Spleen (tissue), 11 donors: Measurements from ENCODE around the gene ZDHHC1. TPM values are rescaled to one million over a fixed set of nuclear protein-coding genes. Genes with fewer than 3 reads are reported as not detected.
"Not testable (repeated sequence)": the region's sequence is repeated elsewhere in the genome, so short reads cannot be mapped to it uniquely, and the experiment has no call there.

Source experiments
- DNase-seq: peaks from one replicate; pipeline ENCODE4 v3.0.0-alpha.2; 2020
- H3K27ac ChIP-seq, 8 donors: fragments of 200-600 bp; sonication (generic) in 7 of 8; 1 replicate in 4 of 8; 2 replicates in 4 of 8; pipeline versions ENCODE4 v1.5.0 to v1.8.0; 2016 to 2021; ENCODE audit warnings: inconsistent platforms in 4 of 8, mild to moderate bottlenecking in 4 of 8, moderate library complexity in 1 of 8
- H3K27me3 ChIP-seq, 7 donors: fragments of 200-600 bp; sonication (generic) in 6 of 7; replicated peaks in 1 of 7; 1 replicate in 4 of 7; 2 replicates in 3 of 7; pipeline versions ENCODE4 v1.5.0 to v1.8.0; 2016 to 2021; ENCODE audit warnings: inconsistent platforms in 3 of 7, mild to moderate bottlenecking in 1 of 7
- H3K36me3 ChIP-seq, 6 donors: fragments of 200-600 bp; sonication (generic) in 5 of 6; 1 replicate in 4 of 6; 2 replicates in 2 of 6; pipeline versions ENCODE4 v1.5.0 to v1.8.0; 2016 to 2021; ENCODE audit warnings: inconsistent platforms in 2 of 6
- H3K4me1 ChIP-seq, 6 donors: fragments of 200-600 bp; sonication (generic) in 5 of 6; 1 replicate in 3 of 6; 2 replicates in 3 of 6; pipeline versions ENCODE4 v1.5.0 to v1.8.0; 2016 to 2021; ENCODE audit warnings: inconsistent platforms in 3 of 6
- H3K4me3 ChIP-seq, 8 donors: fragments of 200-600 bp; sonication (generic) in 7 of 8; 1 replicate in 4 of 8; 2 replicates in 4 of 8; pipeline versions ENCODE4 v1.5.0 to v1.8.0; 2016 to 2021; ENCODE audit warnings: inconsistent platforms in 4 of 8, mild to moderate bottlenecking in 4 of 8, moderate library complexity in 2 of 8
- H3K9me3 ChIP-seq, 8 donors: fragments of 200-600 bp; sonication (generic) in 7 of 8; 1 replicate in 4 of 8; 2 replicates in 4 of 8; pipeline versions ENCODE4 v1.5.0 to v1.8.0; 2016 to 2021; ENCODE audit warnings: inconsistent platforms in 4 of 8
- CTCF ChIP-seq, 11 experiments: fragments of 200-600 bp in 7 of 11; fragments of 450-650 bp in 4 of 11; sonication (generic) in 4 of 11; IDR thresholded peaks in 8 of 11; conservative IDR thresholded peaks in 3 of 11; 1 replicate in 7 of 11; 2 replicates in 4 of 11; pipeline versions ENCODE4 v1.4.0 to v1.8.0; 2016 to 2021; ENCODE audit warnings: antibody characterized with exemption in 11 of 11, inconsistent platforms in 4 of 11, mild to moderate bottlenecking in 1 of 11
- POLR2A ChIP-seq, 3 donors: fragments of 450-650 bp; IDR thresholded peaks; one replicate each; pipeline ENCODE4 v1.5.1; 2017; ENCODE audit warnings: antibody characterized with exemption in 3 of 3, mild to moderate bottlenecking in 1 of 3
- POLR2AphosphoS5 ChIP-seq, 3 donors: sonication (generic); formaldehyde crosslinking; IDR thresholded peaks; one replicate each; pipeline ENCODE4 v1.5.1; 2017; ENCODE audit warnings: antibody characterized with exemption in 3 of 3
- WGBS, 5 donors: extraction: QIAGEN DNeasy Blood & Tissue Kit in 3 of 5; methylation state at CpG; one replicate each; pipeline versions ENCODE4 v1.1.5 to v1.1.7; 2013 to 2018; 5-methylcytosine and 5-hydroxymethylcytosine counted together
- intact Hi-C: fragments of 100-400 bp; cut with DNase I; formaldehyde crosslinking; loops from one replicate; pipeline ENCODE4 v1.15.0; 2023; ENCODE audit warnings: low total_unique reads
- polyA plus RNA-seq, 3 donors: library from polyadenylated mRNA; stranded (reverse); fragments of 200-250 nt; gene quantifications; one replicate each; pipeline ENCODE4 v1.2.1, GENCODE V29; 2013
- total RNA-seq, 7 donors: library from RNA; depleted of rRNA in 3 of 7; stranded (reverse); fragments of >200 nt in 3 of 7; fragmentation: NEBNext Ultra II Directional in 4 of 7; extraction: Animal tissue kit (Norgen Biotek cat#: 25700) in 4 of 7; gene quantifications; one replicate each; pipeline versions ENCODE4 v1.1.0 to v1.2.1, GENCODE V29; 2016 to 2021
- donor health status: healthy with polysubstance abuse.
- donor health status: DM: no; HTN: no; CAD: no; lungs with moderate emphysema.
- donor health status: DM: no; HTN: no; CAD: no.
- donor health status: Bipolar disorder and iron deficiency.
- donor health status: healthy.
- donor health status: DM: no; HTN: no; CAD: no.
- donor health status: DM: yes; HTN: yes; CAD: no.

Gene ZDHHC1
- total and polyA plus RNA-seq, 10 donors, result 2.1 to 31.2 (median 15.3) TPM

GRCh38 chr16:67417333-67418061 is 1.2 kb upstream of the ZDHHC1 start:
- intact Hi-C loops, result no loop called here
- TF ChIP-seq CTCF (IDR thresholded peaks at IDR 0.05 in 8 of 11, conservative IDR thresholded peaks at IDR 0.05 in 3 of 11) (no peak), POLR2A (IDR thresholded peaks at IDR 0.05) (no peak), POLR2AphosphoS5 (IDR thresholded peaks at IDR 0.05) (no peak)
- H3K36me3 ChIP-seq, result no peaks in the 10 kb centered on the region
- 80 to 94% (median 86%) methylated on average over 2 of the region's 2 CpGs for WGBS, 5 donors
- H3K27me3 ChIP-seq, result peaks cover 0 to 25% (median 0%) of the 10 kb centered on the region in 7 donors
- H3K27ac ChIP-seq, result no peak overlapping the region
- DNase-seq, result no peak
- peaks cover 7 to 46% (median 32%) of the 10 kb centered on the region in 6 donors for H3K4me1 ChIP-seq
- no peak overlapping the region for H3K4me3 ChIP-seq
- H3K9me3 ChIP-seq, result no peaks in the 10 kb centered on the region

GRCh38 chr16:67415421-67415820 is 856 bp downstream of the ZDHHC1 start:
- H3K27ac ChIP-seq, result peak overlapping the region; percentile 51 to 93 (median 88)
- intact Hi-C loops, DNase-seq, H3K9me3 ChIP-seq, H3K36me3 ChIP-seq: not testable (repeated sequence)
- peak overlapping the region; percentile 55 to 94 (median 81) for H3K4me3 ChIP-seq
- peaks cover 0 to 25% (median 0%) of the 10 kb centered on the region in 7 donors for H3K27me3 ChIP-seq
- peaks cover 7 to 52% (median 35%) of the 10 kb centered on the region in 6 donors for H3K4me1 ChIP-seq
- WGBS, 5 donors, result 78 to 87% (median 84%) methylated on average over 19 of the region's 19 CpGs

- WGBS, 5 donors, result 53 to 69% (median 60%) methylated on average over 6 of the region's 6 CpGs
- no peak for DNase-seq
- H3K27me3 ChIP-seq, result peaks cover 0 to 25% (median 0%) of the 10 kb centered on the region in 7 donors
- peak overlapping the region; percentile 51 to 93 (median 88) for H3K27ac ChIP-seq
- peak overlapping the region in 1 of 8 donors; percentile 94 for H3K4me3 ChIP-seq
- intact Hi-C loops, result no loop called here
- peak in 1 of 3 donors; percentile 49 for TF ChIP-seq POLR2AphosphoS5 (IDR thresholded peaks at IDR 0.05)
- TF ChIP-seq POLR2A (IDR thresholded peaks at IDR 0.05), result no peak
- H3K4me1 ChIP-seq, result peaks cover 7 to 52% (median 36%) of the 10 kb centered on the region in 6 donors
- H3K36me3 ChIP-seq, result no peaks in the 10 kb centered on the region
- no peaks in the 10 kb centered on the region for H3K9me3 ChIP-seq
These were observed 2.0 kb downstream of the ZDHHC1 start for GRCh38 chr16:67413978-67414911.

- WGBS, 5 donors, result 31 to 52% (median 41%) methylated on average over 2 of the region's 2 CpGs
- H3K36me3 ChIP-seq, result no peaks in the 10 kb centered on the region
- intact Hi-C loops, result no loop called here
- H3K27ac ChIP-seq, result peak overlapping the region in 6 of 8 donors; percentile 26 to 93 (median 88)
- peaks cover 0 to 19% (median 0%) of the 10 kb centered on the region in 7 donors for H3K27me3 ChIP-seq
- no peak for TF ChIP-seq POLR2AphosphoS5 (IDR thresholded peaks at IDR 0.05)
- no peak for TF ChIP-seq CTCF (IDR thresholded peaks at IDR 0.05 in 8 of 11, conservative IDR thresholded peaks at IDR 0.05 in 3 of 11)
- no peak for TF ChIP-seq POLR2A (IDR thresholded peaks at IDR 0.05)
- no peak overlapping the region for H3K4me3 ChIP-seq
- H3K4me1 ChIP-seq, result peaks cover 7 to 52% (median 36%) of the 10 kb centered on the region in 6 donors
- no peaks in the 10 kb centered on the region for H3K9me3 ChIP-seq
- no peak for DNase-seq
These were observed 4.0 kb downstream of the ZDHHC1 start for GRCh38 chr16:67412294-67412693.
